Aorta (tissue), 5 donors: ENCODE results near the gene PAQR4. TPM values are rescaled to one million over a fixed set of nuclear protein-coding genes. Genes with fewer than 3 reads are reported as not detected.
A peak's percentile ranks its signal among the peaks of the same experiment; 100 is the strongest.

Experiments
- ATAC-seq: fragments of 200-7000 bp; cut with Tn5 transposase; one replicate; pipeline ENCODE4 v1.9.1; 2022; ENCODE audit warnings: moderate library complexity; ENCODE audit not compliant: low FRiP score
- DNase-seq, 2 donors: peaks; one replicate each; pipeline ENCODE4 v3.0.0-alpha.2; 2020
- H3K27ac ChIP-seq, 2 donors: one replicate each; pipeline ENCODE4 v1.5.1; 2013; ENCODE audit warnings: low read length in 2 of 2, mild to moderate bottlenecking in 2 of 2, moderate library complexity in 2 of 2, control low read depth in 1 of 2, inconsistent platforms in 1 of 2, low read depth in 1 of 2
- H3K27me3 ChIP-seq, 2 donors: one replicate each; pipeline ENCODE4 v1.6.1; 2013; ENCODE audit warnings: control low read depth in 1 of 2, low read length in 1 of 2, mild to moderate bottlenecking in 1 of 2, moderate library complexity in 1 of 2; ENCODE audit not compliant: insufficient read depth in 2 of 2, control insufficient read depth in 1 of 2
- H3K36me3 ChIP-seq, 2 donors: one replicate each; pipeline ENCODE4 v1.6.1; 2013; ENCODE audit warnings: control low read depth in 1 of 2, low read length in 1 of 2, mild to moderate bottlenecking in 1 of 2; ENCODE audit not compliant: insufficient read depth in 2 of 2, control insufficient read depth in 1 of 2
- H3K4me1 ChIP-seq, 2 donors: one replicate each; pipeline ENCODE4 v1.6.1; 2013; ENCODE audit warnings: low read length in 2 of 2, control low read depth in 1 of 2, mild to moderate bottlenecking in 1 of 2, moderate library complexity in 1 of 2; ENCODE audit not compliant: insufficient read depth in 2 of 2, control insufficient read depth in 1 of 2
- H3K4me3 ChIP-seq, 2 donors: one replicate each; pipeline ENCODE4 v1.5.1; 2013; ENCODE audit warnings: low read length in 2 of 2, control low read depth in 1 of 2, mild to moderate bottlenecking in 1 of 2
- H3K9me3 ChIP-seq: one replicate; pipeline ENCODE4 v1.6.1; 2013; ENCODE audit warnings: mild to moderate bottlenecking, low read length; ENCODE audit not compliant: control insufficient read depth
- WGBS, 2 donors: extraction: QIAGEN DNeasy Blood & Tissue Kit; methylation state at CpG; one replicate each; pipeline ENCODE4 v1.1.7; 2013; 5-methylcytosine and 5-hydroxymethylcytosine counted together
- intact Hi-C, 2 donors: fragments of 100-400 bp; cut with DNase I; formaldehyde crosslinking; loops; one replicate each; pipeline versions ENCODE4 v1.14.2 to v1.15.0; 2022
- polyA plus RNA-seq, 2 donors: library from polyadenylated mRNA; stranded (reverse); fragments of 200-250 nt; gene quantifications; one replicate each; pipeline ENCODE4 v1.2.3, GENCODE V29; 2013
- total RNA-seq, 2 donors: library from RNA; stranded (reverse); fragmentation: NEBNext Ultra II Directional; extraction: Animal tissue kit (Norgen Biotek cat#: 25700); gene quantifications; one replicate each; pipeline ENCODE4 v1.2.1, GENCODE V29; 2021
- donor health status: healthy with polysubstance abuse.
- donor health status: Bipolar disorder and iron deficiency.
- donor health status: DM: no; HTN: no; CAD: no.
- donor health status: DM: no; HTN: no; CAD: no.
- donor health status: DM: yes; HTN: yes; CAD: no.

PAQR4 gene
- total and polyA plus RNA-seq, 4 donors, result 1.5 to 5.7 (median 3.3) TPM

DNA sequence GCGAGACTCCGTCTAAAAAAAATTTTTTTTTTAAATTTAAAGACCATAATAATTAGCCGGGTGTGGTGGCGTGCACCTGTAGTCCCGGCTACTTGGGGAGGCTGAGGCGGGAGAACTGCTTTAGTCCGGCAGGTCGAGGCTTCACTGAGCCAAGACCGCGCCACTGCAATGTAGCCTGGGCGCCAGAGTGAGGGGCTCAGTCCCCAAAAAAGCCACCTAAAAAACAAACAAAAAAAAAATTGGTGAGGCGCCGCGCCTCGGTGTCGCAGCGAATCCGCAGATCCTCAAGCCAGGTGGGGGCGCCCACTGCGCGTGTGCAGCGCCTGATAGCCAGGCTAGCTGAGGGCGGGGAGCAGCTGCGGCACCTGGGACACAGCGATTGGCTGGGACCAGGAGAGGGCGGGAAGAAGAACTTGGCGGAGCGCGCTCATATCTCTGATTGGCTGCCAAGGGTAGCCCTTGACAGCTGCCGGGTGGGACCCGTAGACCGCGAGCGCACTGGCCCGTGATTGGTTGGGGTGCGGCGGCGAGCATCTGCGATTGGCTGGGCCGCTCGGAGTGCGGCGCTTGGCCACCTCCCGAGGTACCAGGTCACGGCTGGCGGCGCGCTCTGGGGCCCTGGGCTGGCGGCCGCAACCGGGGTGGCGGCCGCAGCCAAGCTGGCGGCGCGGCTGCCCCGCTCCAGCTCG is 34.6 kb downstream of the PAQR4 start:
- Histone ChIP-seq H3K27me3 (no peaks in the 10 kb centered on the region), H3K4me1 (no peaks in the 10 kb centered on the region), H3K36me3 (no peaks in the 10 kb centered on the region), H3K4me3 (peak overlapping the region in 1 of 2 donors; percentile 36), H3K9me3 (no peaks in the 10 kb centered on the region), H3K27ac (no peak overlapping the region)
- DNase-seq (peak; percentile 98), ATAC-seq (peak; percentile 99)
- intact Hi-C loops, result no loop called here
- WGBS, 2 donors, result 8 to 11% methylated on average over 42 to 58 of the region's 58 CpGs

GRCh38 chr16:3004319-3004718 is 35.2 kb downstream of the PAQR4 start:
- Histone ChIP-seq H3K4me3 (peak overlapping the region in 1 of 2 donors; percentile 36), H3K36me3 (no peaks in the 10 kb centered on the region), H3K4me1 (no peaks in the 10 kb centered on the region), H3K27ac (no peak overlapping the region), H3K9me3 (no peaks in the 10 kb centered on the region), H3K27me3 (no peaks in the 10 kb centered on the region)
- DNase-seq, result no peak
- no peak for ATAC-seq
- intact Hi-C loops, result no loop called here
- WGBS, 2 donors, result 0 to 1% methylated on average over 25 to 67 of the region's 67 CpGs

DNA sequence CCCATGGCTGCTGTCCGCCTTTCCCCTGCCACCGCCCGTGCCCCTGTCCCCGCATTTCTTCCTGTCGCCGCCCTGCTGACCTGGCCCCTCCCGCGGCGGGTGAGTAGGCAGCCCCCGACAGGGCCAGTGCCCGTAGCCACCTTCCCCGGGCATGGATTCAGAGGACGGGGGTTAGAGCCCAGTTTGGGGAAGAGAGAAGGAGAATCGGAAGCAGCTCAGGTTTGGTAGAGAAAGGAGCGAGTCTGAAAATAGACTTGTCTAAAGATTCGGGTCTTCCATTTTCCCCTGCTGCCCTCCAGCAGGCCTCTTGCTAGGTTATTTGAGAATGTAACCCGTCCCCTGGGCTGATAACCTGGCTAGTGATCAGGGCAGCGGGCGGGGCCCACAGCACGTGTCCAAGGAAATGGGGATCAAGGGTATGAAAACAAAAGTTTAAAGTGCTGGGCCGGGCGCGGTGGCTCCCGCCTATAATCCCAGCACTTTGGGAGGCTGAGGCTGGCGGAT is 35.7 kb downstream of the PAQR4 start:
- 20 to 21% methylated on average over 22 to 25 of the region's 25 CpGs for WGBS, 2 donors
- intact Hi-C loops, result no loop called here
- no peaks in the 10 kb centered on the region for H3K36me3 ChIP-seq
- no peaks in the 10 kb centered on the region for H3K9me3 ChIP-seq
- no peak overlapping the region for H3K4me3 ChIP-seq
- H3K27ac ChIP-seq, result no peak overlapping the region
- no peaks in the 10 kb centered on the region for H3K4me1 ChIP-seq
- DNase-seq (no peak), ATAC-seq (no peak)
- H3K27me3 ChIP-seq, result no peaks in the 10 kb centered on the region

DNA sequence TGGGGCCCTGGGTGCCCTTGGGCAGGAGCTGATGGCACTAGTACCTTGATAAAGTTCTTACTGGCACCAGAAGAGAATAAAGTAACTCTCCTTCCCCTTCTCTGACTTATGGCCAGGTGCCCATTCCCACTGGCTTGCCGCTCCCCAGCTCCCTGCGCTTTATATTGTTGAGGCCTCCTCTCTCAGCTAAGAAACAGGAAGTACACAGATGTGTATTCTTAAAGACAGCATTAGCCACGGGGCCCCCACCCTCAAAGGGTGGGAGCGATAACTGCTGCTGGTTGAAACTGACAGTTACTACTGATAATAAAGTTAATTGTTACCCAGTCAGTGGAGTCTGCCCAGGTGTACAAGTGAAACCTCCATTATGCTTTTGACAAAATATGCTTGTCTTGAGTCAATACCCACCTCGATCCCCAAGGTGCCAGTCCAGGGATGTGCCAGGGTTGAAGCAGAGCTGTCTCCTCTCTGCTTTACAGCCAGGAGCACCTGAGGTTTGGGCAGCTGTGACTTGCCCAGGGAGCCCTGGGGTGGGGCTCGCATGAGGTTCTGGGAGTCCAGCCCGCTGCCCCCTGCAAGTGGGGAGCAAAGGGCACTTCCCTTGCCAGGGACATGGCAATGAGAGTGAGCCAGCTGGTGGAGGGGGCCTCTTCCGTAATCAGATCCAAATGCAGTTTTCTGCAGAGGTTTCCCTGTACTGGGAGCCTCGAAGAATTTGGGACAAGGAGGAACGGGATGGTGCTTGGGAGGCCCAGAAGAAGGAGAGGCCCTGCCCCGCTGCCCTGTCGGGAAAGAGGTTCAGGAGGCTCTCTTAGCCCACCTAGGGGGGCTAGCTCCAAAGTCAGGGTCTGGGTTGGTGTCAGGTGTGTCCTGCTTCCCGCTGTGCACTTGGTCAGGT is 38.2 kb downstream of the PAQR4 start:
- Histone ChIP-seq H3K9me3 (no peaks in the 10 kb centered on the region), H3K27me3 (no peaks in the 10 kb centered on the region), H3K4me1 (no peaks in the 10 kb centered on the region), H3K4me3 (no peak overlapping the region), H3K36me3 (no peaks in the 10 kb centered on the region), H3K27ac (no peak overlapping the region)
- DNase-seq (no peak), ATAC-seq (no peak)
- intact Hi-C loops, result no loop called here
- 77 to 79% methylated on average over 13 of the region's 13 CpGs for WGBS, 2 donors

- ATAC-seq (no peak), DNase-seq (no peak)
- Histone ChIP-seq H3K36me3 (no peaks in the 10 kb centered on the region), H3K9me3 (no peaks in the 10 kb centered on the region), H3K27me3 (no peaks in the 10 kb centered on the region), H3K4me1 (no peaks in the 10 kb centered on the region), H3K4me3 (no peak overlapping the region), H3K27ac (no peak overlapping the region)
- intact Hi-C loops, result no loop called here
- WGBS, 2 donors, result 26 to 31% methylated on average over 17 of the region's 17 CpGs
Measured at GRCh38 chr16:3007957-3008689, 39.0 kb downstream of the PAQR4 start.

DNA sequence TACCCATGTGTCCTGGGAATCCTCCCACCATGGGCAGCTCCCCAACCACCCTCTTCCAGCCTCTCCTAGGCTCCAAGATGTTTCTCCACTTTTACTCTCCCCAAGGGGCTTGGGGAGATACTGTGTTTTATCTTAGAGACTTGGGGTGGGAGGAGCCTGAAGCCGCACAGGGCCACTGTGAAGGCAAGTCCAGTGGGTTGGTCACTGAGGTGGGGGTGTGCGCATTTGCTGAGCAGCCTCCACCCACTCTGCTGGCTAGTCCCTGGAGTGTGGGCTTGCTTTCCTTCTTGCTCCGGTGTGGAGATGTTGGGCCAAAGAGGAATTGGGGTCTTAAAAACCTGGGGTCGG is 39.5 kb downstream of the PAQR4 start:
- intact Hi-C loops, result no loop called here
- H3K36me3 ChIP-seq, result no peaks in the 10 kb centered on the region

GRCh38 chr16:3009568-3010390 is 40.6 kb downstream of the PAQR4 start:
- intact Hi-C loops, result no loop called here
- DNase-seq (no peak), ATAC-seq (no peak)
- Histone ChIP-seq H3K27me3 (no peaks in the 10 kb centered on the region), H3K4me3 (no peak overlapping the region), H3K4me1 (no peaks in the 10 kb centered on the region), H3K9me3 (no peaks in the 10 kb centered on the region), H3K36me3 (no peaks in the 10 kb centered on the region), H3K27ac (no peak overlapping the region)
- WGBS, 2 donors, result 40 to 49% methylated on average over 21 of the region's 21 CpGs

More for the DNA sequence above, 39.5 kb downstream of the PAQR4 start:
- Histone ChIP-seq H3K27me3 (no peaks in the 10 kb centered on the region), H3K27ac (no peak overlapping the region), H3K4me3 (no peak overlapping the region), H3K9me3 (no peaks in the 10 kb centered on the region), H3K4me1 (no peaks in the 10 kb centered on the region)
- ATAC-seq, result no peak
- WGBS, 2 donors, result 25 to 38% methylated on average over 4 of the region's 4 CpGs
- no peak for DNase-seq

DNA sequence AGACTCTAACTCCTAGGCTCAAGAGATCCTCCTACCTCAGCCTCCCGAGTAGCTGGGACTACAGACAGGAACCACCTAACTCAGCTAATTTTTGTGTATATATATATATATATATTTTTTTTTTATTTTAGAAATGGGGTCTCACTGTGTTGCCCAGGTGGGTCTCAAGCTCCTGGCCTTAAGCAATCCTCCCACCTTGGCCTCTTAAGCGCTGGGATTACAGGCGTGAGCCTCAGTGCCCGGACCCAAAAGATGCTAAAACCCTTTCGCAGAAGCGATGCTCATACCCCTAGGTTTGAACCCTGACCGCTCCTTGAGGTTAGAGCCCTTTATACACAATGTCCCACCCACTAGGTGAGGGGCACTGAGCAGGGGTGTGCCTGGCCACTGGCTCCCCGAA is 41.4 kb downstream of the PAQR4 start:
- Histone ChIP-seq H3K4me1 (no peaks in the 10 kb centered on the region), H3K36me3 (no peaks in the 10 kb centered on the region), H3K4me3 (no peak overlapping the region), H3K27ac (no peak overlapping the region), H3K9me3 (no peaks in the 10 kb centered on the region), H3K27me3 (no peaks in the 10 kb centered on the region)
- DNase-seq (no peak), ATAC-seq (no peak)
- 92 to 93% methylated on average over 8 of the region's 8 CpGs for WGBS, 2 donors
- intact Hi-C loops, result no loop called here
